NCI-H187 (cell line): ENCODE data around the gene POC1B.

ENCODE experiments used
- DNase-seq, 2 experiments: peaks; one replicate each; lab custom pipeline; 2025; lab: John Stamatoyannopoulos, UW

Gene POC1B

GRCh38 chr12:89497005-89497404 is 28.8 kb downstream of the POC1B start:
- DNase-seq: no peak

DNA sequence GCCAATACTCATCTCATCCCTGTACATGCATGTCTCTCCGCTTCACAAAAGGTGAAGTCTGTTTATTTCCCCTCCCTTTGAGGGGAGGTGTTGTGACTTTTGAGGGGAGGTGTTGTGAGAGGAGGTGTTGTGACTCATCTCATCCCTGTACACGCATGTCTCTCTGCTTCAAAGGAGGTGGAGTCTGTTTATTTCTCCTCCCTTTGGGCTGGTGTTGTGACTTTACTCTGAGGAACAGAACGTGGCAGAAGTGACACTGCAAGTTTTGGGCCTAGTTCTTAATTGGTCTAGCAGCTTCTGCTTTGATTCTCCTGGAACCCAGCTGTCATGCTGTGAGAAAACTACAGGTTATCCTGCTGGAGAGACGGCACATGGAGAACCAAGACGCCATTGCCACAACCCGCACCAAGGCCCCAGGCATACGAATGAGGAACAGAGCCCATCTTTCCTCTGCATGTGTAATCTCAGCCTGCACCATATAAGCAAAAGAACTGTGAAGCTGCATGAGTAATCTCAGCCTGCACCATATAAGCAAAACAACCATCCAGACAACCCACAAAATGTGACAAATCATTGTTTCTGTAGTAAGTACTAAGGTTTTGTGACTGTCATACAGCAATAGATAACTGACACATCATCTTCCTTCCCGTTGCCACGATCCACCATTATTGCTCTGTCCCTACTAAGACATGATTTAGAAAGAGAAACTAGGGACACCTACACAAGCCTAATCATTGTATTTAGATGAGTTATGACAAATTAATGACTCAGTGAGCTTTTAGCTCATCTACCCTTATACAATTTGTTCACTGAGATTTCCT is 31.2 kb downstream of the POC1B start:
- DNase-seq: no peak

DNA sequence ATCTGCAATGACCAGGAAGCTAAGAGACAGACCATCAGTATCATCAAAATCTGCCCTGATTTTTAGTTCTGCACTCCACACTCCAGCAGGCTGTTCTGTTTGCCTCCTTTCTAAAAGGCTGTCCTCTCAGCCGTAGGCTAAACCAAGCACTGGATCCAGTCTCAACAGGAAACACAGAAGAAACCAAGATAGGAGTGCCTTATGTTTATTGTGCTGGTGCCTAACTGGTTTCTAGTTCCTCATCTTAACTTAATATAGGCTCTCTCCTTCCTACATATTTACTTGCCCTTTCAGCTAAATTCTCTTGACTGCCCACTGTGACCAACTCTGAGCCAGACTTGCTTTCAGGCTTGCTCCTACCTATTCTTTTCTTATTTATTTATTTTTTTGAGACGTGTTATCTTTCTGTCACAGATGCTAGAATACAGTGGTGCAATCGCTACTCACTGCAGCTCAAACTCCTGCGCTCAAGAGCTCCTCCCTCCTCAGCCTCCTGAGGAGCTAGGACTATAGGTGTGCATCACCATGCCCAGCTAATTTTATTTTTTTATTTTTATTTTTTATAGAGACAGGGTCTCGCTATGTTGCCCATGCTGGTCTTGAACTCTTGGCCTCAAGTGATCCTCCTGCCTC is 32.1 kb downstream of the POC1B start:
- DNase-seq: no peak

GRCh38 chr12:89492883-89493282 is 33.0 kb downstream of the POC1B start:
- no peak for DNase-seq

DNA sequence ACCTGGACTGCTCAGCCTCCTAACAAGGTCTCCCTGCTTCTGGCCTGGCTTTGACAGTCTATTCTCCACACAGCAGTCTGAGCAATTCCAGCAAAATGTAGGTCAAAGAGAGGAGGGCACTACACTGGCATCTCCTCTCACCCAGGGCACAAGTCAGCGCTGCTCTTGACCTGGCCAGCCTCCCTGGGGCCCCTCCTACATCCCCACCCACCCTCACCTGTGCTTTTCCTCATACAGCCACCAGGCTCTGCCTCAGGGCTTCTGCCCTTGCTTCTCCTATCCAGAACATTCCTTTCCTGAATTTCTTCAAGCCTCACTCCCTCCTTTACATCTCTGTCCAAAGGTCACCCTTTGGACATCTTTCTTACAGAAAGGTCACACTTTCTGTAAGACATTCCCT is 34.9 kb downstream of the POC1B start:
- no peak for DNase-seq

DNA sequence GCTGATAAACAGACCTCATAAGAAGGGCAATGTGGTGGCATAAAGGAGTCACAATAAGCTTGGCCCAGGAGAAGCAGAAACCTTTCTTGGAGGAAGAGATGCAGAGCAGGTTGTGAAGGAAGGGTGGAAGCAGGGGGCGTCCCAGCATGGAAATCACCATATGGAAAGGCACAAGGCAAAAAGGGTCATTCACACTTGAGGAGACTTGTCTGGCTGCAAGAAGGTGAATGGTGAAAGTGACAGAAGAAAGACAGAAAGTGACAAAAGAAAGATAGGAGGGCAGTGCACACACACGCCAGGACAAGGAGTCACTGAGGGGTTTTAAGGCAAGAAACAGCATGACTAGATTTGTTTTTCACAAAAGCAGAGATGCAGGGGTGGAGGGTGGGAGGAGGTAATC is 39.6 kb downstream of the POC1B start:
- DNase-seq: no peak

- DNase-seq: no peak
These were observed 41.4 kb downstream of the POC1B start for GRCh38 chr12:89484470-89484869.

DNA sequence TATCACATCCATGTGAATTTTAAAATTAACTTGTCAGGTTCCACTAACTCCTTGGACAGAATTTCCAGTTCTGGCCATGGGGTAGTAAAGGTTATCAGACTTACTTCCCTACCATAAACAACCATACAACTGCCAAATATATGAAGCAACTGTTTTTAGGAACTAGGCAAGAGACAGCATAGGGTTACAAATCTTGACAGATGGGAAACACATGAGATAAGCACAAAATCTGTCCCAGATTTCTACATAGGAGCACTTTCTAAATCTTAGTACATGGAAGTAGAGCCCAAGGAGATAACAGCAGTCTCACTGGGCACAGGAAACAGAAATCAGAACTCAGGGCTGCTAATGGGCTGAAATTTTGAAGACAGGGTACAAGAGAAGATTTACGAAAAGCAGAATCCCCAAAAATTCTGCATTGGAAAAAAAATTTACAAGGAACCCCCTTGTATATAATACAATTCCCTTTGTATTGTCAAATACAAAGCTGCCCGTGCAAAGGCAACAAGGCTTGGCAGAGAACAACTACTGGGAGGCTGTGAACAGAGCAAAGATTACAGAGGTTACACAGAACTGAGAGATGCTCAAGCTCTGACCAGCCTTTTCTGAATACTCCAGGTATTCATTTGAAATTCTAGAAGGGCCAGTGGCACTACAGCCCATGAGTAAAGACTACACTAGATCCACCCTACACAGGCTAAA is 44.5 kb downstream of the POC1B start:
- DNase-seq: no peak

GRCh38 chr12:89479982-89480381 is 45.9 kb downstream of the POC1B start:
- DNase-seq: no peak

GRCh38 chr12:89477633-89478279 is 48.1 kb downstream of the POC1B start:
- no peak for DNase-seq

DNA sequence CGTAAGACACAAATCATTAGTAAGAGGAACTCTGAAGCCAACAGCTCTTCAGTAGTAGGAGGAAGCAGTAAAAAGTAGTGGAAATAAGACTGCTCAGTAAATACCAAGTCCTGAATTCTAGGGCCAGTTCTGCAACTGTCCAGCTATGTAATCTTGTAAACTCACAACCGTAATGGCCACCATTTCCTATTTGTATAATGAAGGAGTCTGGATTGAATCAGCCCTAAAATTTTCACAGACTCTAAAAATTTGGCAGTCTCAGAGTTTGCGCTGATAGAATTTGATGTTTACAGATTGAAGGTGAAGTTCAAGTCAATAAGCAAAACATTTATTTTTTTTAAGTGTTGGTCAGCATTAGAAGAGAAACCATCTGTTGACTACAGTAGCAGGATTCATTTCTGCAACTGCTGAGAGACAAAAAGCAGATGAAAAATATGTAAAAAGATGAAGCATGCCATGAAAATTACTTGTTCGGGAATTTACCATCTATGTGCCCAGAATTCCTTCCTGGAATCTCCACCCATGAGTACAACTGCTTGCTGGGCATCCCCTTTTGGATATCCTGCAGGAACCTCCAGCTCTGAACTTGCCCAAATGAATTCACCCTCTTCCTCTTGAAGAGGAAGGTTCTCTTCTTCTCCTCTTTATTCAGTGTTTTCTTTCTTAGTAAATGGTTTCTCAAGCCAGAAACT is 48.8 kb downstream of the POC1B start:
- no peak for DNase-seq

DNA sequence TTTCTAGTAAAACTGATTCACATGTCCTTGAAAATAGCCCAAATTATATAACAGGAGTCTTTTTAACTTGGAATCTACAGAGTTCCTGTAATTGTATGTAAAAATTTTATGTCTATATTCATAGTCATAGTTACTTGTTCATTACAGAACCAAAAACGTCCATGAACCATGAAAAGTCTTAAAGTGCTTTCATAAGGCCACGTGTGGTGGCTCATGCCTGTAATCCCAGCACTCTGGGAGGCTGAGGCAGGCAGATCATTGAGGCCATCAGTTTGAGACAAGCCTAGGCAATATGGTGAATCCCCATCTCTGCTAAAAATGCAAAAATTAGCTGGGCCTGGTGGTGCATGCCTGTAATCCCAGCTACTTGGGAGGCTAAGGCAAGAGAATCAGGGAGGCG is 49.6 kb downstream of the POC1B start:
- DNase-seq: no peak

DNA sequence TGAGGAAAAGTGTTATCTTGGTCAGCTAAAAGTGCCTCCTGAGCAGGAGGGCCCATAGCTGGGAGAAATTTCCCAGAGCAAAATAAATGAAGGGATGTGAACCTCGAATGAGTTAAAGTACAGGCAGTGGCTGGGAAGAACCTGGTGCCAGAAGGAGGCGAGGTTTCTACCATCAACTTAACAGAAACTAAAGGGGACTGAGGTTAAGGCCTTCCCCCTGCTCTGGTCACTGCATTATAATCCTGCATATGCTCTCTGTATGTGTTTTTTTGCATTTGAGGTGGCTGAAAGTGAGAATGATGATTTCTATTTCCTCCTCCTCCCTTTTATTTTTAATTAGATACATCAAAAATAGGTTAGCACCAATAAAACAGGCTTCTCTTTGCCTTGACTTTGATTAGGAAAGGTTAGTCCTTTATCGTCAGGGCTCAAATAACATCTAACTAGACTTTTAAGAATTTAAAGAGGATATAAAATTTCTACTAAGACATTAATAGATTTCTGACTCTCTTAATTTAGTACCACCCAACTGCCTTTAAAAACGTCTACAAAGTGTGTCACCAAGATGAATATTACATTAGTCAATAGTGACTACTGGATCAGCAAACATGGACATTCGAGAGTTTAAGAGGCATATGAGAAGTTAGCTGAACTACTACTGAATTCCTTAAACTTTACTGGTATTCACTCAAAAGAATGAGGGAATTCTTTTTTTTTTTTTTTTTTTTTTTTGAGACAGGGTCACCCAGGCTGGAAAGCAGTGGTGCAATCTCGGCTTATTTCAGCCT is 50.5 kb downstream of the POC1B start:
- no peak for DNase-seq

GRCh38 chr12:89474615-89475014 is 51.2 kb downstream of the POC1B start:
- DNase-seq: no peak

GRCh38 chr12:89472508-89472907 is 53.3 kb downstream of the POC1B start:
- DNase-seq: no peak

- no peak for DNase-seq
These were observed 54.9 kb downstream of the POC1B start for GRCh38 chr12:89470741-89471509.

DNA sequence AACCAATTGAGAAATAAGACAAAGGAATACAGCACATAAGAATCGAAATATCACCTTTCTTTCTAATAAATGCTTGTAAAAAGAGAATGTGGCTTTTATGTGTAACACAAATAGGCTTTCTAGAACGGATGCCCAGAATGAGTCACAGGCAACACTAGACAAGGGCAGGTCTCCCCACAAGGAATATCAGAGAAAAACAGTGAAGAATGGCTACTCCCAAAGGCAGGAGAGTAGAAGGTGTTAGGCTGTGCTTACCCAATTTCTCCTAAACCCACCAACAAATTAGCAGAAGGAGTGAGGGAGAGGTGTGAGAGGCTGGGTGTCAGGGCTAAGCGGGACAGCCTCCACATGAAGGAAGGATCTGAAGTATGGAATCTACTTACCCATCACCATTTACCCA is 56.5 kb downstream of the POC1B start:
- no peak for DNase-seq

GRCh38 chr12:89468648-89469326 is 57.1 kb downstream of the POC1B start:
- DNase-seq: no peak

- DNase-seq: no peak
These were observed 57.8 kb downstream of the POC1B start for GRCh38 chr12:89468017-89468416.
